Brain microvascular endothelial cell (primary cell): ENCODE measurements around the gene PTCH1.

Experiments used
- DNase-seq: peaks from one replicate; pipeline ENCODE4 v3.0.0-alpha.2; 2020
- H3K27ac ChIP-seq: fragments of 250-450 bp; sonication (Bioruptor Pico); 2 replicates; pipeline ENCODE4 v1.5.1; 2020; ENCODE audit warnings: mild to moderate bottlenecking, moderate library complexity
- H3K27me3 ChIP-seq: fragments of 250-450 bp; sonication (Bioruptor Pico); replicated peaks from 2 replicates; pipeline ENCODE4 v1.5.1; 2020; ENCODE audit warnings: mild to moderate bottlenecking
- H3K36me3 ChIP-seq: fragments of 250-450 bp; sonication (Bioruptor Pico); replicated peaks from 2 replicates; pipeline ENCODE4 v1.5.1; 2020; ENCODE audit warnings: mild to moderate bottlenecking
- H3K4me3 ChIP-seq: 2 replicates; pipeline ENCODE4 v1.5.1; 2011; ENCODE audit warnings: low read depth, mild to moderate bottlenecking, control low read depth, low read length, moderate library complexity
- CTCF ChIP-seq: IDR thresholded peaks from 2 replicates; pipeline ENCODE4 v1.5.1; 2011; ENCODE audit warnings: low read depth, mild to moderate bottlenecking, moderate library complexity, low read length, control low read depth, inconsistent platforms; ENCODE audit errors: missing control alignments
- in situ Hi-C: cut with HindIII; loops from 2 replicates; pipeline ENCODE4 v1.10.0; 2017; ENCODE audit warnings: low sequenced_read_pairs, low pct_ligation_motif_present

PTCH1 gene

GRCh38 chr9:95499046-95499676 lies 17.6 kb downstream of the PTCH1 start:
- no peak overlapping the region for H3K4me3 ChIP-seq
- no peak for DNase-seq
- H3K27ac ChIP-seq = no peak overlapping the region
- TF ChIP-seq CTCF = no peak
- in situ Hi-C loops = no loop called here
- H3K36me3 ChIP-seq = no peaks in the 10 kb centered on the region
- no peaks in the 10 kb centered on the region for H3K27me3 ChIP-seq

DNA sequence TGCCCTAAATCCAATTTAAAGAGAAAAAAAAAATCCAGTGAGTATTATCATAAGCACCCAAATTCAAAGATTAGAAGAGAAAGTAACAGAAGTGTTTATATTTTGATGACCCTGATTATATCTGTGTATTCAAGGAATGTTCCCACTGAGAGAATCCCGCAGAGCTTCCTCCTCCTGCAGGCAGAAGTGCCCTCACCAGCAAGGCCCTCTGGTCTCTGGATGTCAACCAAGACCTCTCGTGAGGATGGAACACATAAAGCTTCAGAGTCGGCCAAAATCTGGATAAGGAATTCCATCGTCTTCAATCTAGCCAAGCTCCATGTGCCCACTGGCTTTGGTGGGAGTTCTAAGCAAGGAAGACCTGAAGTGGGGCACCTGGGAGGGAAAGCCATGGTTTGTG lies 18.1 kb downstream of the PTCH1 start:
- no peaks in the 10 kb centered on the region for H3K36me3 ChIP-seq
- no peak for TF ChIP-seq CTCF
- in situ Hi-C loops = no loop called here
- H3K27me3 ChIP-seq = no peaks in the 10 kb centered on the region
- no peak overlapping the region for H3K27ac ChIP-seq
- H3K4me3 ChIP-seq = no peak overlapping the region
- DNase-seq = no peak

- in situ Hi-C loops = no loop called here
- Histone ChIP-seq H3K27me3 (no peaks in the 10 kb centered on the region), H3K27ac (no peak overlapping the region), H3K36me3 (no peaks in the 10 kb centered on the region), H3K4me3 (no peak overlapping the region)
- TF ChIP-seq CTCF = no peak
- no peak for DNase-seq
Observed at GRCh38 chr9:95497772-95498171, 19.0 kb downstream of the PTCH1 start.

DNA sequence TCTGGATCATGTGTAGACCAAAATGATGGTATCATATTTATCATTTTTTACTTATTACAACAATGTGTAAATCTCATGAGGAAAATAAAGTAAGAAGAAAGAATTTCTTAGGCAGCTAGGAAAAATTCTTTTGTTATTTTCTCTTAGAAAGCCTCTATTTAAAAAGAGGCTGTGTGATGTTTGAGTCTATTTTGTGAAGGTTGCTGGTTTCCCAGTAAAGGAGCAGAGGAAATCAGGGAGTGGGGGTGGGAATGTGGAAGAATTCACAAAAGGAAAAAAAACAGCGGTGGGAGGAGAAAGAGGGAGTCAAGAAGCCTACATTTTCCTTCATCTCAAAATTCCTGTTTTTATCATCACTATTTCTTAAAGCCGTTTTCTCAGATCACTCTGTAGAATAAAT lies 20.1 kb downstream of the PTCH1 start:
- H3K4me3 ChIP-seq = no peak overlapping the region
- no peak overlapping the region for H3K27ac ChIP-seq
- no peak for DNase-seq
- in situ Hi-C loops = no loop called here
- H3K36me3 ChIP-seq = no peaks in the 10 kb centered on the region
- no peaks in the 10 kb centered on the region for H3K27me3 ChIP-seq
- no peak for TF ChIP-seq CTCF

DNA sequence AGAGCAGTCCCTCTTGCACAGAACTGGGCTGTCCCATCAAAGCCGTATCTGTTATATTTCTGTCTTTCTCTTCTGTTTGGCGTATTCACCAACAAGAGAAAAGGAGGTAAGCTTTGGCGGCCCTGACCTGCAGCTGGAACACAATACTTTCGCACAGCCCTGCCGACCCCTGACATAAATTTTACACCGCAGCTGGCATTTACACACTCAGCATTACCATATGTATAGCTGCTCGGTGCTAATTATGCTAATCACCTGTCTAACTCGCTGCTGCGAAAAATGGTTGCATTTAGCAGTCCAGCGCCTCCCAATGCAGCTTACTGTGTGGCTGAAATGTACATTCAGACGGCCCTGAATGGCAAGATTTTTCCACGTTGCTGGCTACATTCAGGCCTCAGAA lies 20.8 kb downstream of the PTCH1 start:
- in situ Hi-C loops = no loop called here
- no peaks in the 10 kb centered on the region for H3K27me3 ChIP-seq
- no peak for TF ChIP-seq CTCF
- H3K27ac ChIP-seq = no peak overlapping the region
- no peak overlapping the region for H3K4me3 ChIP-seq
- H3K36me3 ChIP-seq = no peaks in the 10 kb centered on the region
- no peak for DNase-seq

DNA sequence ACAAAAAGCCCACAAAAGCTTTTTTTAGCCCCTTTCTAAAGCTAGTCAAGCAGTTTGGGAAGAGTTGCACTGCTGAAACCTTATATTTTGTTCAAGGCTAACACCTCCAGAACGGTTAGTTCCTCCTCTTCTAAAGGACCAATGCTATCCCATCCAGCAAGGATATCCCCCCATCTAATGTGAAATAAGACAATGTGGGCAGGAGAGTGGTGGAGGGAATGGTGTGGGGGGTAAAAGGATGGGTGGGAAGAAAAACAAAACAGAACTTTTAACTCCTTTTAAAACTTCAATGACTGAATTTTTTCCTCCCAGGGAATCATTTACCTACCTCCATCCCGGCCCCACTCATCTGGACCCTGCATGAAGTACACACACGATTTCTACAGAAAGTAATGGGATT lies 21.2 kb downstream of the PTCH1 start:
- H3K27ac ChIP-seq = no peak overlapping the region
- in situ Hi-C loops = no loop called here
- H3K27me3 ChIP-seq = no peaks in the 10 kb centered on the region
- H3K36me3 ChIP-seq = no peaks in the 10 kb centered on the region
- no peak for TF ChIP-seq CTCF
- no peak for DNase-seq
- H3K4me3 ChIP-seq = no peak overlapping the region
